PC-3 (cell line): Measurements from ENCODE around the gene CLTCL1. TPM values are rescaled to one million over a fixed set of nuclear protein-coding genes. Genes with fewer than 3 reads are reported as not detected.
"Not testable (repeated sequence)": the region's sequence is repeated elsewhere in the genome, so short reads cannot be mapped to it uniquely, and the experiment has no call there.

Experiments
- ATAC-seq: fragments of 200-7000 bp; cut with Tn5 transposase; 2 replicates; pipeline ENCODE4 v1.9.1; 2020; ENCODE audit warnings: mild to moderate bottlenecking, moderate library complexity
- BruUV-seq: library from RNA; stranded (reverse); fragments of 400-500 nt; replicated peaks from 2 replicates; lab custom pipeline; 2021; lab: Mats Ljungman, UMichigan
- CTCF ChIA-PET: fragments of 300-600 bp; sonication (Branson Sonifier 250); formaldehyde crosslinking; loops from one replicate; lab custom pipeline; 2022; ENCODE audit warnings: antibody characterized with exemption; lab: Charles Lee
- POLR2A ChIA-PET: fragments of 300-600 bp; sonication (Branson Sonifier 250); formaldehyde crosslinking; loops from one replicate; lab custom pipeline; 2022; ENCODE audit warnings: antibody characterized with exemption; ENCODE audit not compliant: unreplicated experiment; lab: Charles Lee
- DNase-seq: peaks from one replicate; pipeline ENCODE4 v3.0.0-alpha.2; 2015
- H2AFZ ChIP-seq: fragments of 300-600 bp; sonication (generic); 2 replicates; pipeline ENCODE4 v1.6.0; 2016; ENCODE audit warnings: antibody characterized with exemption, low read length
- H3F3A ChIP-seq: fragments of 300-600 bp; sonication (generic); one replicate; pipeline ENCODE4 v1.6.0; 2017; ENCODE audit warnings: antibody characterized with exemption, low read length, control low read depth, mild to moderate bottlenecking; ENCODE audit not compliant: unreplicated experiment
- H3K27ac ChIP-seq: fragments of 300-600 bp; sonication (generic); 2 replicates; pipeline ENCODE4 v1.5.1; 2016; ENCODE audit warnings: mild to moderate bottlenecking, low read length
- H3K27me3 ChIP-seq: fragments of 300-600 bp; sonication (generic); 2 replicates; pipeline ENCODE4 v1.6.1; 2016; ENCODE audit warnings: low read length, mixed read lengths
- H3K36me3 ChIP-seq: fragments of 300-600 bp; sonication (generic); 2 replicates; pipeline ENCODE4 v1.6.1; 2016; ENCODE audit warnings: low read depth, mixed run types, low read length, mixed read lengths
- H3K4me1 ChIP-seq: fragments of 300-600 bp; sonication (generic); 2 replicates; pipeline ENCODE4 v1.5.1; 2016; ENCODE audit warnings: low read length; ENCODE audit not compliant: insufficient read depth
- H3K4me2 ChIP-seq: fragments of 300-600 bp; sonication (generic); 2 replicates; pipeline ENCODE4 v1.6.0; 2016; ENCODE audit warnings: low read length
- H3K4me3 ChIP-seq: fragments of 300-600 bp; sonication (generic); 2 replicates; pipeline ENCODE4 v1.5.1; 2016; ENCODE audit warnings: mild to moderate bottlenecking, low read length, mixed read lengths
- H3K79me2 ChIP-seq: fragments of 300-600 bp; sonication (generic); 2 replicates; pipeline ENCODE4 v1.6.1; 2017; ENCODE audit warnings: low read length, mixed read lengths
- H3K9ac ChIP-seq: fragments of 300-600 bp; sonication (generic); 2 replicates; pipeline ENCODE4 v1.6.0; 2016; ENCODE audit warnings: mild to moderate bottlenecking, low read length
- H3K9me2 ChIP-seq: fragments of 300-600 bp; sonication (generic); replicated peaks from 2 replicates; pipeline ENCODE4 v1.6.1; 2016; ENCODE audit warnings: mixed run types, low read length, mixed read lengths
- H3K9me3 ChIP-seq: fragments of 300-600 bp; sonication (generic); 2 replicates; pipeline ENCODE4 v1.6.1; 2016; ENCODE audit warnings: low read length, mixed read lengths
- H4K20me1 ChIP-seq: fragments of 300-600 bp; sonication (generic); 2 replicates; pipeline ENCODE4 v1.6.1; 2016; ENCODE audit warnings: low read length, mixed read lengths
- EZH2 ChIP-seq: fragments of 300-600 bp; sonication (generic); IDR thresholded peaks from one replicate; pipeline ENCODE4 v1.6.1; 2017; ENCODE audit warnings: antibody characterized with exemption, mild to moderate bottlenecking, low read length; ENCODE audit not compliant: unreplicated experiment
- EZH2phosphoT487 ChIP-seq: fragments of 300-600 bp; sonication (generic); IDR thresholded peaks from 2 replicates; pipeline ENCODE4 v1.6.1; 2018; ENCODE audit warnings: mild to moderate bottlenecking, antibody characterized with exemption, low read length, borderline replicate concordance
- intact Hi-C: fragments of 100-400 bp; cut with micrococcal nuclease; formaldehyde crosslinking; loops from 2 replicates; pipeline ENCODE4 v1.9.0; 2023
- total RNA-seq: library from RNA; depleted of rRNA; stranded (reverse); fragments of >200 nt; gene quantifications from 2 replicates; pipeline ENCODE4 v1.2.3, GENCODE V29; 2014
- TF ChIP-seq, protein P1 (sequence below): fragments of 300-600 bp; sonication (generic); conservative IDR thresholded peaks from 2 replicates; pipeline ENCODE4 v1.5.1; 2017; ENCODE audit warnings: antibody characterized with exemption, low read depth, mild to moderate bottlenecking, low read length

CLTCL1 gene
- total RNA-seq, 1 experiment from 2014 or later: 5.5 TPM

DNA sequence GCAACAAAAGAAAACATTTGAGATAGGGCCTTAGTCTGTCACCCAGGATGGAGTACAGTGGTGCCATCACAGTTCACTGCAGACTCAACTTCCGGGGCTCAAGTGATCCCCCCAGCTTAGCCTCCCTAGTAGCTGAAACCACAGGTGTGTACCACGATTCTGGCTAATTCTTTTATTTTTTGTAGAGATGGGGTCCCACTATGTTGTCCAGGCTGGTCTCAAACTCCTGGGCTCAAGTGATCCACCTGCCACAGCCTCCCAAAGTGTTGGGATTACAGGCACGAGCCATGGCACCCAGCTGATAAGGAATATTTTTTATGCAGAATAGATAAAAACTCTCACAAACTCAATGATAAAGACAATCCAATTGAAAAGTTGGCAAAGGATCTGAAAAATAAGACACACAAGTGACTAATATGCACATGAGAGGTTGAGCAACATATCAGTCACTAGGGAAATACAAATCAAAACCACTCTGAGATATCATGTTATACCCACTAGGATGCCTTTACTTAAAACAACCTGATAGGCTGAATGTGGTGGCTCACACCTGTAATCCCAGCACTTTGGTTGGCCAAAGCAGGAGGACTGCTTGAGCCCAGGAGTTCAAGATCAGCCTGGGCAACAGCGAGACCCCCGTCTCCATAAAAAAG lies 33.9 kb upstream of the CLTCL1 start:
- no peaks in the 10 kb centered on the region for H3K4me1 ChIP-seq
- ATAC-seq: no peak; the same call in 1 of the 2 replicates
- peak; percentile 38 for DNase-seq
- H3K36me3 ChIP-seq: 0 out of 2 replicates have a peak, but pooled peaks cover 4% of the 10 kb centered on the region
- no peaks in the 10 kb centered on the region for H3F3A ChIP-seq
- no peak overlapping the region for H2AFZ ChIP-seq
- no peak overlapping the region for H3K4me3 ChIP-seq
- H4K20me1 ChIP-seq: no peaks in the 10 kb centered on the region
- TF ChIP-seq EZH2phosphoT487 (no peak), EZH2 (no peak)
- TF ChIP-seq, protein P1, sequence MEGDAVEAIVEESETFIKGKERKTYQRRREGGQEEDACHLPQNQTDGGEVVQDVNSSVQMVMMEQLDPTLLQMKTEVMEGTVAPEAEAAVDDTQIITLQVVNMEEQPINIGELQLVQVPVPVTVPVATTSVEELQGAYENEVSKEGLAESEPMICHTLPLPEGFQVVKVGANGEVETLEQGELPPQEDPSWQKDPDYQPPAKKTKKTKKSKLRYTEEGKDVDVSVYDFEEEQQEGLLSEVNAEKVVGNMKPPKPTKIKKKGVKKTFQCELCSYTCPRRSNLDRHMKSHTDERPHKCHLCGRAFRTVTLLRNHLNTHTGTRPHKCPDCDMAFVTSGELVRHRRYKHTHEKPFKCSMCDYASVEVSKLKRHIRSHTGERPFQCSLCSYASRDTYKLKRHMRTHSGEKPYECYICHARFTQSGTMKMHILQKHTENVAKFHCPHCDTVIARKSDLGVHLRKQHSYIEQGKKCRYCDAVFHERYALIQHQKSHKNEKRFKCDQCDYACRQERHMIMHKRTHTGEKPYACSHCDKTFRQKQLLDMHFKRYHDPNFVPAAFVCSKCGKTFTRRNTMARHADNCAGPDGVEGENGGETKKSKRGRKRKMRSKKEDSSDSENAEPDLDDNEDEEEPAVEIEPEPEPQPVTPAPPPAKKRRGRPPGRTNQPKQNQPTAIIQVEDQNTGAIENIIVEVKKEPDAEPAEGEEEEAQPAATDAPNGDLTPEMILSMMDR: no peak
- H3K27ac ChIP-seq: no peak overlapping the region
- CTCF ChIA-PET: no interaction called here
- POLR2A ChIA-PET: no interaction called here
- BruUV-seq: no TSS peak
- no peak overlapping the region for H3K4me2 ChIP-seq
- no peaks in the 10 kb centered on the region for H3K9me2 ChIP-seq
- H3K9me3 ChIP-seq: no peaks in the 10 kb centered on the region
- no peak overlapping the region for H3K9ac ChIP-seq
- H3K79me2 ChIP-seq: no peaks in the 10 kb centered on the region
- intact Hi-C loops: no loop called here
- no peaks in the 10 kb centered on the region for H3K27me3 ChIP-seq

DNA sequence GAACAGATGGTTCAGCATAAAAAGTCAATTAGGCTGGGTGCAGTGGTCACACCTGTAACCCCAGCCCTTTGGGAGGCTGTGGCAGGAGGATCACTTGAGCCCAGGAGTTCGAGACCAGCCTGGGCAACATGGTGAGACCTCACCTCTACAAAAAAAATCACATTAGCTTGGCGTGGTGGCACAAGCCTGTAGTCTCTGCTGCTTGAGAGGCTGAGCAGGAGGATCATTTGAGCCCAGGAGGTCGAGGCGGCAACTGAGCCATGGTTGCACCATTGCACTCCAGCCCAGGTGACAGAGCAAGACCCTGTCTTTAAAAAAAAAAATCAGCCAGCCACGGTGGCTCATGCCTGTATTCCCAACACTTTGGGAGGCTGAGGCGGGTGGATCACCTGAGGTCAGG lies 31.9 kb upstream of the CLTCL1 start:
- H3K9ac ChIP-seq, H3K27me3 ChIP-seq, H2AFZ ChIP-seq, H4K20me1 ChIP-seq, CTCF ChIA-PET, H3K79me2 ChIP-seq, DNase-seq, H3K4me2 ChIP-seq, BruUV-seq, H3K9me2 ChIP-seq, H3K9me3 ChIP-seq, H3K27ac ChIP-seq, intact Hi-C loops, H3K4me1 ChIP-seq, POLR2A ChIA-PET, ATAC-seq, H3F3A ChIP-seq, H3K4me3 ChIP-seq, H3K36me3 ChIP-seq: not testable (repeated sequence)

DNA sequence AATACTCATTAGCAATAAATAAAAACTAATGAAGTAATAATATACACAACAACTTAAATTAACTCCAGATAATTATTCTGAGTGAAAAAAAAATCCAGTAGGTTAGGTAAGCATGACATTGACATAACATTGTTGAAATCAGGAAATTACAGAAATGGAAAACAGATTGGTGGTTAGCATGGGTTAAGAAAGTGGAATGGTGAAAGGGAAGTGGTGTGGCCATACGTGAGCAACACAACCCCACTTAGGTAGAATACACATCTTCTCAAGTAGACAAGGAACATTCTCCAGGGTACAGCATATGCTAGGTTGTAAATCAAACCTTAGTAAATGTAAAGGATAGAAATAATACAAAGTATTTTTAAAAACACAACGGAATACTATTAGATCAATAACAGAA lies 30.2 kb upstream of the CLTCL1 start:
- H3K4me3 ChIP-seq: no peak overlapping the region
- no peaks in the 10 kb centered on the region; the same call in 1 of the 2 replicates for H3K9me3 ChIP-seq
- H3K4me2 ChIP-seq: no peak overlapping the region
- no peaks in the 10 kb centered on the region for H3F3A ChIP-seq
- no peak overlapping the region for H3K27ac ChIP-seq
- H3K4me1 ChIP-seq: no peaks in the 10 kb centered on the region
- H3K9ac ChIP-seq: no peak overlapping the region
- H2AFZ ChIP-seq: no peak overlapping the region
- no peak for ATAC-seq
- intact Hi-C loops: no loop called here
- POLR2A ChIA-PET: no interaction called here
- CTCF ChIA-PET: no interaction called here
- no peaks in the 10 kb centered on the region for H3K27me3 ChIP-seq
- TF ChIP-seq EZH2: no peak
- TF ChIP-seq, protein P1: no peak
- TF ChIP-seq EZH2phosphoT487: no peak
- BruUV-seq: no TSS peak
- H3K36me3 ChIP-seq: no peaks in the 10 kb centered on the region
- no peaks in the 10 kb centered on the region for H3K79me2 ChIP-seq
- no peaks in the 10 kb centered on the region for H3K9me2 ChIP-seq
- no peak for DNase-seq
- no peaks in the 10 kb centered on the region for H4K20me1 ChIP-seq

DNA sequence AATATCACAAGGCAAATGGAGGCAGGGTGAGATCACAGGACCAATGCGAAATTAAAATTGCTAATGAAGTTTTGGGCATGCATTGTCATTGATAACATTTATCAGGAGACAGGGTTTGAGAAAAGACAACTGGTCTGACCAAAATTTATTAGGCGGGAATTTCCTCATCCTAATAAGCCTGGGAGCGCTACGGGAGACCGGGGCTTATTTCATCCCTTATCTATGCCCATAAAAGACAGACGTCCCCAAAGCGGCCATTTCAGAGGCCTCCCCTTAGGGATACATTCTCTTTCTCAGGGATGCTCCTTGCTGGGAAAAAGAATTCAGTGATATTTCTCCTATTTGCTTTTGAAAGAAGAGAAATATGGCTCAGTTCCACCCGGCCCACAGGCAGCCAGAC lies 28.6 kb upstream of the CLTCL1 start:
- H3K27ac ChIP-seq, H3K9me2 ChIP-seq, H3K4me1 ChIP-seq, H3F3A ChIP-seq, ATAC-seq, H3K36me3 ChIP-seq, H3K79me2 ChIP-seq, H2AFZ ChIP-seq, H3K27me3 ChIP-seq, H3K9ac ChIP-seq, DNase-seq, H4K20me1 ChIP-seq, CTCF ChIA-PET, POLR2A ChIA-PET, intact Hi-C loops, BruUV-seq, H3K4me3 ChIP-seq, H3K9me3 ChIP-seq, H3K4me2 ChIP-seq: not testable (repeated sequence)
